Colon (tissue), 2 donors: ENCODE measurements around the gene WDR5B.
A peak's percentile ranks its signal among the peaks of the same experiment; 100 is the strongest.
"Not testable (repeated sequence)": the region's sequence is repeated elsewhere in the genome, so short reads cannot be mapped to it uniquely, and the experiment has no call there.

ENCODE experiments used
- FAIRE-seq: peaks from 2 replicates; lab custom pipeline; 2012; peaks lifted over from hg19 to GRCh38; lab: Jason Lieb, UNC
- donor health status: control.
- donor health status: control.

WDR5B gene

GRCh38 chr3:122415762-122416654, at the start of gene WDR5B:
Gene WDR5B, minus strand, starts transcription at chr3:122416062. Its CDS starts 534 bp downstream, at chr3:122415528.
- FAIRE-seq = peak; percentile 36

DNA sequence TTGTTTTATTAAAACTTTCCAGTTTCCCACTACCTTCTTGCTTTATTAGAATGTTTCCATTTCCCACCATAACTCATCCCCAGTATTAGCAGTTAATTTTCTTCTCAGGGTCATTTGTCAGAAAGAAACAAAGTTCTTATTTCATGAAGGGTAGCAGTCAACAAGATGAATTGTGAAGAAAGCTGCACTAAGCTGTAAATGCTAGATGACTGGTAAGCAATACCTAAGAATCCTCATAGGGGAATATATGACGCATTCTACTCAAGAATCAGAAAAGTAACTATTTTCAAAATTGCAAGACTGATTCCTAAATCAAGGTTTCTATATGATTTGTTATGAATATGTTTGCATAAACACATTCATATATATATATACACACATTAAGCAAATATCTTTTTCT, 48.8 kb upstream of the WDR5B start:
- no peak for FAIRE-seq

DNA sequence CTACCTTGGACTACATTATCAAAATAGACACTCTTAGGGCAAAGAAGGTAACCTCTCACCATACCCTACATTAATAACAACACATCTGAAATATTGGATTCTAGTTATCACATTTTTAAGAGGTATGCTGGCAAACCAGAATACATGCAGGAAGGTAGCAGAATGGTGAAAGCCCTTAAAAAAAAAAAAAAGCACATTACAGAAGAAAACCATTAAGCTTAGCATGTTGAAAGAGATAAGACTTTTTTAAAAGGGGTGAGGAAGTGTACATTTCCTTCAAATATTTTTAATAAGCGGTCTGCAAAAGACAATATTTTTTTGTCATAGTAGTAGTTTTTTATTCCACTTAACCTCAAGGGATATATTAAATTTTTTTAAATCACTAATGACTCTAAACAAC, 46.5 kb upstream of the WDR5B start:
- no peak for FAIRE-seq

GRCh38 chr3:122461806-122462205, 45.9 kb upstream of the WDR5B start:
- FAIRE-seq = no peak

- no peak for FAIRE-seq
Observed at GRCh38 chr3:122458992-122459391, 43.1 kb upstream of the WDR5B start.

GRCh38 chr3:122457706-122458105, 41.8 kb upstream of the WDR5B start:
- FAIRE-seq = no peak

DNA sequence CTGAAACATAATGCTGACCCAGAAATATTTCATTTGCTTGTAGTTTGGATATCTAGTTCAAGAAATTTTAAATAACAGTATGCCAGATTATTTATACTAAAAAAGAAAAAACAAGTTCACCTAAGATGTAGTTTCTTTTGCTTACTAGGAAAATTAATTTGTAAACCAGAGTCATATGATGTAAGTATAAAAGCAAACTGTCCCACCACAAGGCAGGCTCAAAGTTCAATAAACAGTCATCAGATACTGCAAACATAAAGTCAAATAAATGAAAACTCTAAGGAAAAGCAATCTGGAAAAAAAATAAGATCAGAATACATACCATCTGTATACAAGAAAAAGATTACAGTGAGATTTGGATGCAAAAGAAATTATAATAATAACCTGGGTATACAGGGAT, 40.2 kb upstream of the WDR5B start:
- no peak for FAIRE-seq

- FAIRE-seq = no peak
Observed at GRCh38 chr3:122451371-122451770, 35.5 kb upstream of the WDR5B start.

- FAIRE-seq = not testable (repeated sequence)
Observed at GRCh38 chr3:122448218-122448617, 32.4 kb upstream of the WDR5B start.

- FAIRE-seq = not testable (repeated sequence)
Observed at GRCh38 chr3:122444491-122444887, 28.6 kb upstream of the WDR5B start.

DNA sequence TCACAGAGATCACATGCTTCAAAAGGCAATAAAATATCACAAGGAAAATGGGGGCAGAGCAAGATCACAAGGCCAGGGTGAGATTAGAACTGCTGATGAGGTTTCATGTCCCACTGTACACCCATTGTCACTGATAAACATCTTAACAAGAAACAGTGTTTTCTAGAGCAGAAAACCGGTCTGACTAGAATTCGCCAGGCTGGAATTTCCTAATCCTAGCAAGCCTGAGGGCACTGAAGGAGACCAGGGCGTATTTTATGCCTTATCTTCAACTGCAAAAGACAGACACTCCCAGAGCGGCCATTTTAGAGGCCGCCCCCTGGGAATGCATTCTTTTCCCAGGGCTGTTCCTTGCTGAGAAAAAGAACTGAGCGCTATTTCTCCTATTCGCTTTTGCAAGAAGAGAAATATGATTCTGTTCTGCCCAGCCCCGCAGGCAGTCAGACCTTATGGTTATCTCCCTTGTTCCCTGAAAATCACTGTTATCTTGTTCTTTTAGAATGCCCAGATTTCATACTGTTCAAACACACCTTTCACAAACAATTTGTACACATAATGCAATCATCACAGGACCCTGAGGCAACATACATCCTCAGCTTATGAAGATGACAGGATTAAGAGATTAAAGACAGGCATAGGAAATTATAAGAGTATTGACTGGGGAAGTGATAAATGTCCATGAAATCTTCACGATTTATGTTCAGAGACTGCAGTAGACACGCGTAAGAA, 28.1 kb upstream of the WDR5B start:
- not testable (repeated sequence) for FAIRE-seq

DNA sequence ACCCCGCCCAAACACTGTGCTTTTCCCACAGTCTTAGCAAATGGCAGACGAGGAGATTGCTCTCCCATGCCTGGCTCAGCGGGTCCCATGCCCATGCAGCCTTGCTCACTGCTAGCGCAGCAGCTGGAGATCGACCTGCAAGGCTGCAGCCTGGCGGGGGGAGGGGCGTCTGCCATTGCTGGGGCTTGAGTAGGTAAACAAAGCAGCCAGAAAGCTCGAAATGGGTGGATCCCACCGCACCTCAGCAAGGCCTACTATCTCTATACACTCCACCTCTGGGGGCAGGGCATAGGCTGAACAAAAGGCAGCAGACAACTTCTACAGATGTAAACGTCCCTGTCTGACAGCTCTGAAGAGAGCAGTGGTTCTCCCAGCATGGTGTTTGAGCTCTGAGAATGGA, 27.2 kb upstream of the WDR5B start:
- FAIRE-seq = no peak

DNA sequence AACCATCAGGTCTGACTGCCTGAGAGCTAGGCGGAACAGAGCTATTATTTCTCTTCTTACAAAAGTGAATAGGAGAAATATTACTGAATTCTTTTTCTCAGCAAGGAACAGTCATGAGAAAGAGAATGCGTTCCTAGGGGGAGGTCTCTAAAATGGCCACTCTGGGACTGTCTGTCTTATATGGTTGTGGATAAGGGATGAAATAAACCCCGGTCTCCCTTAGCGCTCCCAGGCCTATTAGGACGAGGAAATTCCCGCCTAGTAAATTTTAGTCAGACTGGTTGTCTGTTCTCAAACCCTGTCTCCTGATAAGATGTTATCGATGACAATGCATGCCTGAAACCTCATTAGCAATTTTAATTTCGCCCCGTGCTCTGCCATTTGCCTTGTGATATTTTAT, 20.1 kb upstream of the WDR5B start:
- FAIRE-seq = no peak

GRCh38 chr3:122430371-122430770, 14.5 kb upstream of the WDR5B start:
- no peak for FAIRE-seq

- no peak for FAIRE-seq
Observed at GRCh38 chr3:122427857-122428471, 12.1 kb upstream of the WDR5B start.

GRCh38 chr3:122421836-122422235, 6.0 kb upstream of the WDR5B start:
- no peak for FAIRE-seq

DNA sequence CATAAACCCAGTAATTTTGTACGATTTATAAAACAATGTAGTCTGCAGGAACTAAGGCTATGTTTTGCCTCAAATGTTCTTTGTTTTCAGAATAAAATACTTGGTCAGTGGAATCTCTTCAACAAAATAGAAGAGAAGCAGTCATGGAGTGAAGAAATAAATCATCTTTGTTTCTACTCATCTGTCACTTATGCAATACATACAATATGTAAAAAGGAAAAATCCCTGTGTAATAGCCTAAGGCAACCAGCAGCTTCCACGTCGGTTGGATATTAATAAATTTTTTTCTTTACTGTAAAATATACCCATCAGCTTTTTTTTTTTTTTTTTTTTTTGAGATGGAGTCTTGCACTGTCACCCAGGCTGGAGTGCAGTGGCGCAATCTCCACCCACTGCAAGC, 5.2 kb upstream of the WDR5B start:
- FAIRE-seq = no peak

- no peak for FAIRE-seq
Observed at GRCh38 chr3:122416966-122417365, 1.1 kb upstream of the WDR5B start.

- no peak for FAIRE-seq
Observed at GRCh38 chr3:122415104-122415744, 638 bp downstream of the WDR5B start.

GRCh38 chr3:122414391-122414790, 1.5 kb downstream of the WDR5B start:
- FAIRE-seq = no peak

DNA sequence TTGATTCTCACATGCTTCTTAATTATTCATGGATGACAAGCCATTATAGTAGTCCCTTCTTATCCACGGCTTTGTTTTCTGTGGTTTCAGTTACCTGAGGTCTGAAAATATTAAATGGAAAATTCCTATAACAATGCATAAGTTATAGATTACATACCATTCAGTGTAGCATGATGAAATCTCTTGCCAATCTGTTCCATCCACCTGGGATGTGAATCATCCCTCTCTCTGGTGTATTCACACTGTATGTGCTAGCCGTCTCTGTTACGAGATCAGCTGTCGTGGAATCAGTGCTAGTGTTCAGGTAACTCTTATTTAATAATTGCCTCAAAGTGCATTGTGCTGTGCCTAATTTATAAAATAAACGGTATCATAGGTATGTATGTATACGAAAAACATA, 5.2 kb downstream of the WDR5B start:
- FAIRE-seq = no peak

- no peak for FAIRE-seq
Observed at GRCh38 chr3:122410111-122410510, 5.8 kb downstream of the WDR5B start.
